Measurements from ENCODE around the gene TMEM91.
"Not testable (repeated sequence)": the region's sequence is repeated elsewhere in the genome, so short reads cannot be mapped to it uniquely, and the experiment has no call there.

TMEM91 gene

DNA sequence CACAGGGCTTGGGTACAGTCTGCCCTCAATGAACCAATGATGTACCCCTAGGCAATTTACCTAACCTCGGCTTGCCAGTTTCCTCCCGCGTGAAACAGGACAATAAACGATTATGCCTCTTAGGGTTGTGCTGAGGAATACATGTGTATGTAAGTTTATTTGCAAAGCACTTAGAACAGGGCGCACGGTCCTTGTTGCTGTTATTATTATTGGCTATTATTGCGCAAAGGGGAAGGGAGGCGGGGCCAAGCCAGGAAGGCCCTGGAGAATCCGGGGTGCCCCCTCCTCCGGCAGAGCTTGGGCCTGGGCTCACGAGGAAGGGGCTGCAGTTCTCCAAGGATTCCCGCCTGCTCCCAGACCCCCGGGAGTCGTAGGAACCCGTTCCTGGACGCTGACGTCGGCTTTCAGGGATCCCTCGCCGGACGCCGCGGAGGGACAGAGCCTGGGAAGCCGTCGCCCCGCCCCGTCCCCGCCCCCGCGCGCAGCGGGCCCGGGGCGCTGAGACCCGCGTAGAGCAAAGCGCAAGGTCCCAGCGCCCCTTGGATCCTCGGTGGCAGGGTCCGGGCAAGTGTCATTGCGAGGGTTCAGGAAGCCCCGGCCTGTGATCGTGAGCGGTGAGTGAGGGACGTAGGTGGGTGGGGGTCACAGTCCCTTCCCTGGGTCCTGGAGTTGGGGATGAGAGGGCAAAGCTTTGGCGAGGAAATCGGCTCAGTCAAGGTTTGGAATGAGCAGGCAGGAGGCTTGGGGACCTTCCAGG lies at the start of gene TMEM91:
Gene TMEM91 (plus strand): TSS at position 293 of the 757 bp plus-strand sequence. CDS start 1,777 bp downstream, outside the sequence.
- DNase-seq (ENCODE audit: low spot score): peak; percentile 54

GRCh38 chr19:41327076-41327575 lies 49.2 kb upstream of the TMEM91 start:
- DNase-seq (ENCODE audit: low spot score): no peak

GRCh38 chr19:41327576-41328156 lies 48.7 kb upstream of the TMEM91 start:
- DNase-seq (ENCODE audit: low spot score): peak; percentile 64

DNA sequence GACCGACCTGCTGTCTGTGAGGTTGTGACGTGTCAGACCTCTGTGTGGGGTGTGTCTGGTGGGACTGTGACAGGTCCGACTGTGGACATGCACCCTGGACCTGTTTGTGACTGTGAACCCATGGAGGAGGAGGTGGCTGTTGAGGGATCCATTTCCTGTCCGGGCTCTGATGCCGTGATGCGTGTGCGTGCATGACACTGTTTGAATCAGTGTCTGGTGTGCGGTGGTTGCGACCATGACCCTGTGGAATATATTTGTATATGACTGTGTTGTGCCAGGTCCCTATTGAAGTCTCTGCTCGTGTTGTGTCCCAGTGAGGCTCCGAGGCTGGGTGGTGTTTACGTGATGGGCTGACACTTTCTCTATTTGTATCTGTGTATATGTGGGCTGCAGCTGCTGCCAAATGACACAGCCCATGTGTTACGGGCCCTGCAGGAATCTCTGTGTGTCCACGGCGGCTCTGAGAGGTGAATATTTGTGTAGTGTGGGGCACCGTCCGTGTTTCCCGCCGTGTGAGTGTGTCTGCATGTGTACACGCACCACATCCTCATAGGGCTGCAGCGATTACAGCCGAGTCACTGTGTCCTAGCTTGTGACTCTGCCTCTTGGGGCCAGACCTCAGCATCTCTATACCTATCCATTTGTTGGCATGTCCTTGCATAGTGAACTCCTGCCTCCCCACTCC lies 48.0 kb upstream of the TMEM91 start:
- peak; percentile 56 for DNase-seq (ENCODE audit: low spot score)

- no peak for DNase-seq (ENCODE audit: low spot score)
Observed at GRCh38 chr19:41328842-41329225, 47.5 kb upstream of the TMEM91 start.

DNA sequence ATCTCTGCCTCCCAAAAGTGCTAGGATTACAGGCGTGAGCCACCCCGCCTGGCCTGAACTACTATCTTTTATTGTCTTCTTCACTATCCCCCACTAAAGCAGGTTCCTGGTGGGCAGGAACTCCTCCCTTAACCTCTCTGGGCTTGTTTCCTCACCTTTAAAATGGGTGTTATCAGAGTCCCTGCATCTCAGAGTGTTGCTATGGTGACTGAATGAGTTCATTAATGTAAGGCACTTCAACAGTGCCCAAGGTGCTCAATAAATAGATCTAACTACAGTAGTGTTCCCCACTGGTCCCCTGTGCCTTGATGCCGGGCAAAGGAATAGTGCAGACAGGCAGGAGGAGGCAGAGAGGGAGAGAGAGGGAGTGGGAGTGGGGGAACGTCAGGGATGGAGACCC lies 45.9 kb upstream of the TMEM91 start:
- DNase-seq (ENCODE audit: low spot score): no peak

DNA sequence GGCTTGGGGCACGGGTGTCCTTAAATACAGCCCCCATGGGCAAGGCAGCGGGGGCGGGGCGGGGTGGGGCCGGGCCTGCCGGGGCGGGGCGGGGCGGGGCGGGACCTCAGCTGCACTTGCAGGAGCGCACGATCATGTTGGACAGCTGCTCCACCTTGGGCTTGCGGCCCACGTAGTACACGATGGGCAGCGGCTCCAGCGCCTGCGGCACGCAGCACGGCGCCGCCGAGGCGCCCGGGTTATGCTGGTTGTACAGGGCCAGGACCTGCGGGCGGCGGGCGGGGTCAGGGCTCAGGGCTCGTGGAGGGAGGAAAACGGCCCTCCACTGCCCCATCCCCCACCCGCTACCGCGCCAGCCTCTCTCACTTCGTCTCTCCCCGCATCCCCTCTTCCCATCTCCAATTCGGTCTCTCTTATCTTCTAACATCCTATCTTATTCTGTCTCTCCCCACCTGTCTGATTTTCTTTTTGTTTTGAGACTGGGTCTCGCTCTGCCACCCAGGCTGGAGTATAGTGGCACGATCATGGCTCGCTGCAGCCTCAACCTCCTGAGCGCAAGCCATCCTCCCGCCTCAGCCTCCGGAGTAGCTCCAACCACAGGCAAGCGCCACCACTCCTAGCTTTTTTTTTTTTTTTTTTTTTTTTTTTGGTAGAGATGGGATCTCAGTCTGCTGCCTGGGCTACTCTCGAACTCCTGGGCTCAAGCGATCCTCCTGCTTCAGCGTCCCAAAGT lies 45.2 kb upstream of the TMEM91 start:
- DNase-seq (ENCODE audit: low spot score): no peak

GRCh38 chr19:41332000-41332399 lies 44.3 kb upstream of the TMEM91 start:
- no peak for DNase-seq (ENCODE audit: low spot score)

DNA sequence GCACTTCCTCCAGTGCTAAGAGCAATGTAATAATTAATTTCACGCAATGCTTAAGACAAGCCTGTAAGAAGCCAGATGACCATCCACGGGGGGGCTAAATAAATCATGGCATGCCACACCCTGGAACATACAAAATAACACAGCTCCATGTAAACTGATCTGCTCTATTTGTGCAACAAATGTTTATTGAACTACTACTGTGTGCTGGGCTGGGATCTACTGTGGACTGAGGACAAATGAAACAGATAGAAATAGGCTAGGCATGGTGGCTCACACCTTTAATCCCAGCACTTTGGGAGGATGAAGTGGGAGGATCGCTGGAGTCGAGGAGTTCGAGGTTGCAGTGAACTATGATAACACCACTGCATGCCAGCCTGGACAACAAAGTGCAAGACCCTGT lies 43.9 kb upstream of the TMEM91 start:
- no peak for DNase-seq (ENCODE audit: low spot score)

GRCh38 chr19:41334793-41335192 lies 41.5 kb upstream of the TMEM91 start:
- no peak for DNase-seq (ENCODE audit: low spot score)

GRCh38 chr19:41335467-41335866 lies 40.9 kb upstream of the TMEM91 start:
- no peak for DNase-seq (ENCODE audit: low spot score)

GRCh38 chr19:41339936-41340335 lies 36.4 kb upstream of the TMEM91 start:
- DNase-seq (ENCODE audit: low spot score): peak; percentile 50

GRCh38 chr19:41341669-41342490 lies 34.5 kb upstream of the TMEM91 start:
- DNase-seq (ENCODE audit: low spot score): no peak

DNA sequence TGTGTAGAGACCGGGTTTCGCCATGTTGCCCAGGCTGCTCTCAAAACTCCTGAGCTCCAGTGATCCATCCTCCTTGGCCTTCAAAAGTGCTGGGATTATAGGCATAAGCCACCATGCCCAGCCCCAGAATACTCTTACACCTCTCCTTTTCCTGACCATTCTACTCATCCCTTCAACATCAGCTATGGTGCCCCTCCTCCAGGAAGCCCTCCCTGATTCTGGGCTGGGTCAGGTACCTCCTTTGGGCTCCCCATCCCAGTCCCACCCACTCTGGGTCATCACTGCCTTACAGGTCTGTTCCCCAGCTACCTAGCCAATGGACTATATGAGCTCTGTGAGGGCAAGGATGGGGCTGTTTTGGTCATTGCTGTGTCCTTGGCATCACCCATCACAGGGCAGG lies 32.2 kb upstream of the TMEM91 start:
- DNase-seq (ENCODE audit: low spot score): no peak

DNA sequence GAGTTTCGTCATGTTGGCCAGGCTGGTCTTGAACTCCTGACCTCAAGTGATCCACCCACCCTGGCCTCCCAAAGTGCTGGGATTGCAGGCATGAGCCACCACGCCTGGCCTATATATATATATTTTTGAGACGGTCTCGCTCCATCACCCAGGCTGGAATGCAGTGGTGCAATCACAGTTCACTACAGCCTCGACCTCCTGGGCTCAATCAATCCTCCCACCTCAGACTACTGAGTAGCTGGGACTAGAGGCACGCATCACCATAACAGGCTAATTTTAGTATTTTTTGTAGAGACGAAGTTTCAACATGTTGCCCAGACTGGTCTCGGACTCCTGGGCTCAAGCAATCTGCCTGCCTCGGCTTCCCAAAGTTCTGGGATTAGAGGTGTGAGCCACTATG lies 29.4 kb upstream of the TMEM91 start:
- DNase-seq (ENCODE audit: low spot score): not testable (repeated sequence)

- no peak for DNase-seq (ENCODE audit: low spot score)
Observed at GRCh38 chr19:41350735-41351338, 25.5 kb upstream of the TMEM91 start.

DNA sequence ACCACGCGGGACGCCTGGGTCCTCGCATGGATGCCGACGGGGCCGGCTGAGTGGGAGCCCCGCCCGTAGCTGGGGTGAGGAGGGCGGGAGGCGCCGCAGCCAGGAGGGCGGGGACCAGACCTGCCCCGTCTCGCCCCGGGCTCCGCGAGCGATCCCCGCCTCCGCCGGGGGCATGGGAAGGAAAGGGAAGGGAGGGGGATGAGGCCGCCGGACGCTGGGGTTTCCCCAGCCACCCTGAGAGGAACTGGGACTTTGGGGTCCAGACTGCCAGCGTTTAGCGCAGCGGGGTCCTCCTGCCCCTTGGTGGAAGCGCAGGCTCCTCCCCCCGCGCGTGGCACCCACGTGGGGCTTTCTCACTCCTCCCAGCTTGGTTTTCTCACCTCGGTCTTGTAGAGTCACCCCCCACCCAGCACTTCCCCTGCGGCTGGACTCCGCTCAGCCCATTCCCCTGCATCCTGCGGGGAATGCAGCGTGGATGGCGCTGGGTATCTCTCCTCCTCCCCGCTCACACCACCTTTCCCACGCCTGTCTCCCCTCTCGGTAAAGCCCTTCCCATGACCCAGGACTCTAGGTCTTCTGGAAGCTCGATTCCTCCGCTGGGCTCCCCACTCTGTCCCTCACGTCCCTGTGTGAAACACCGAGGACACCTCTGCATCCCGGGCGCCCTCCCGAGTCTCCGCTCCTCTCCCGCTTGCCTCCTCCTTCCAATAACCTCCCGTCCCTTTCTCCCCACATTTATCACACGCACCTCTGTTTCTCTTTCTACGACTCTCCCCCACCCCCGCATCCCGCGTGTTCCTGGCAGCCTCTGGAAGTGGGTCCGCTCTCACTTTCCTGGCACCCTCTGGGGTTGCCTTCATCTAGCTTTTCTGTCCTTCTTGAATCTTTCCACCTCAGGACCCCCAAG lies 24.7 kb upstream of the TMEM91 start:
- DNase-seq (ENCODE audit: low spot score): peak; percentile 86

GRCh38 chr19:41352279-41352608 lies 24.1 kb upstream of the TMEM91 start:
- DNase-seq (ENCODE audit: low spot score): no peak

DNA sequence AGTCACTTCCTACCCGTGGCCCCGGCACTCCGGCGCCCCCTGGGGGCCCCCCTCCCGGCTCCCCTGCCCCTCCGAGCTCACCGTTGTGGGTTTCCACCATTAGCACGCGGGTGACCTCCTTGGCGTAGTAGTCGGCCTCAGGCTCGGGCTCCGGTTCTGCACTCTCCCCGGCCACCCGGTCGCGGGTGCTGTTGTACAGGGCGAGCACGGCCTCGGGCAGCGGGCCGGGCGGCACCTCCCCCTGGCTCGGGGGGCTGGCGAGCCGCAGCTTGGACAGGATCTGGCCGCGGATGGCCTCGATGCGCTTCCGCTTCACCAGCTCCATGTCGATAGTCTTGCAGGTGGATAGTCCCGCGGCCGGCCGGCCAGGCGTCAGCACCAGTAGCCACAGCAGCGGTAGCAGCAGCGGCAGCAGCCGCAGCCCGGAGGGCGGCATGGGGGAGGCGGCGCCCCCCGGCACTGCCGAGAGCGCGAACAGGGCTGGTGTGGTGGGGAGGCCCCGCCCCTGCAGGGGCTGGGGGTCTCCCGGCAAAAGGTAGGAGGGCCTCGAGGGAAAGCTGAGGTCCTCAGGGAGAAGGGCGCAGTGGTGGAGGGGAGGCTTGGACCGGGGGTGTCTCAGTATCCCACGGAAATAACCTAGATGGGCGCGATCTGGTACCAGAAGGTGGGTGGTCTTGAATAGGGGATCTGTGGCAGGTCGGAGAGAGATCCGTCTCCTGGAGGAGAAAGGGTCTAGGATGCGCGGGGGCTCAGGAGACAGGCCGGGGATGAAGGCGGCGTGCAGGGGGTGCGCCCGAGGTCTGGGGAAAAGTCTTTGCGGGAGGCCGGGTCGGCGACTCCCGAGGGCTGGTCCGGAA lies 23.5 kb upstream of the TMEM91 start:
- peak; percentile 79 for DNase-seq (ENCODE audit: low spot score)

All from AG08396 (cell line).